ENCODE measurements around the gene FGFR3. TPM values are rescaled to one million over a fixed set of nuclear protein-coding genes. Genes with fewer than 3 reads are reported as not detected.

The FGFR3 gene
- total and polyA plus RNA-seq, 2 of the 4 experiments (the other 2 are of a cell fraction): 0.18 to 0.67 TPM

DNA sequence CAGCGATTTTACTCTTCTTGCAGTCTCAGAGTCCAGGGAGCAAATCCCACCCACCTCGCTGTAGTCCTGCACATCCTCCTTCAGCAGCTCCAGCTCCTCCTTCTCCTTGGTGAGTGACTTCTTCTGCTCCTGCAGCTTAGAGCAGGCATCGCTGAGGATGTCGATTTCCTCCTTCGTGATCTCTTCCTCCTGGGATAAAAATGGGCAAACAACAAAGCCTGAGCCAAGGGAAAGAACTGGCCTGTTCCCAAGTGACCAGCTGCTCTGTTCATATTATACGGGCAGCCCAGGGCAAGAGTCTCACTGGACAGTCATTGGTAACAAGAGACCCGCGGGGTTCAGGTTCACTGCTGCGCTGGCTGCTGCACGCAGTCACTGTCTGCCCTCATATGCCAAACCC lies 26.2 kb downstream of the FGFR3 start:
- no TSS peak for BruUV-seq (replicated peaks)

More for the DNA sequence above, 26.2 kb downstream of the FGFR3 start:
- Histone ChIP-seq H3K27ac (ENCODE audit: insufficient read depth, low read length) (no peak overlapping the region), H3K9ac (ENCODE audit: low read depth, low read length) (no peak overlapping the region), H2BK15ac (ENCODE audit: low read depth, low read length) (no peak overlapping the region), H3K23ac (ENCODE audit: low read depth, low read length) (no peak overlapping the region), H3K14ac (replicated peaks; ENCODE audit: low read depth, low read length) (no peak overlapping the region), H3K9me1 (ENCODE audit: insufficient read depth, low read length) (no peaks in the 10 kb centered on the region), H2BK120ac (ENCODE audit: low read depth, low read length) (no peak overlapping the region), H4K8ac (ENCODE audit: low read depth in 2 of 2, low read length in 2 of 2) (no peak overlapping the region), H3K18ac (ENCODE audit: low read depth, low read length) (no peak overlapping the region), H4K5ac (ENCODE audit: low read depth, low read length) (no peak overlapping the region), H2BK20ac (ENCODE audit: low read depth, low read length) (no peak overlapping the region), H3K4me2 (ENCODE audit: low read depth, low read length) (no peak overlapping the region), H4K20me1 (ENCODE audit: insufficient read depth, low read length) (no peaks in the 10 kb centered on the region; the same call in 1 of the 2 replicates), H2AK5ac (ENCODE audit: low read depth, low read length) (no peak overlapping the region), H3K9me3 (ENCODE audit: control insufficient read depth, insufficient read depth, low read length) (no peaks in the 10 kb centered on the region), H2BK5ac (ENCODE audit: low read depth, low read length, poor library complexity, severe bottlenecking) (no peak overlapping the region), H3K56ac (ENCODE audit: extremely low read depth, insufficient read depth, low read length) (no peak overlapping the region), H3K4ac (ENCODE audit: low read depth, low read length) (no peak overlapping the region), H3K79me1 (ENCODE audit: low read depth in 1 of 2, low read length in 2 of 2) (0 out of 4 replicates have a peak, but pooled peaks cover 0 to 3% of the 10 kb centered on the region in 2 experiments), H3K4me3 (ENCODE audit: insufficient read depth, low read depth, low read length) (no peak overlapping the region), H4K91ac (ENCODE audit: insufficient read depth, low read depth, low read length) (no peak overlapping the region), H3K27me3 (ENCODE audit: control insufficient read depth, insufficient read depth, low read length) (no peaks in the 10 kb centered on the region), H2AK9ac (replicated peaks; ENCODE audit: low read depth, low read length, poor library complexity) (no peak overlapping the region), H3K36me3 (ENCODE audit: control insufficient read depth, insufficient read depth, low read length) (peaks cover 57% of the 10 kb centered on the region), H3K4me1 (ENCODE audit: control insufficient read depth, insufficient read depth, low read length) (no peaks in the 10 kb centered on the region; the same call in 1 of the 2 replicates), H2AFZ (replicated peaks; ENCODE audit: low read length, poor library complexity) (no peak overlapping the region)
- DNase-seq (peak; percentile 8), ATAC-seq (ENCODE audit: low read depth) (peak; percentile 51)
- ChIA-PET CTCF (no interaction called here), POLR2A (ENCODE audit: unreplicated experiment) (no interaction called here)
- intact Hi-C loops (cut with micrococcal nuclease): no loop called here
- dilution Hi-C loops (cut with HindIII; ENCODE audit: low sequenced_read_pairs, unreplicated experiment): no loop called here
- in situ Hi-C loops (cut with MboI; ENCODE audit: low sequenced_read_pairs): no loop called here
- 61% methylated on average over 10 of the region's 10 CpGs; no CpG with 5 or more reads in 1 of the 2 experiments for WGBS, 2 experiments (ENCODE audit: extremely low coverage in 2 of 2, insufficient read length in 1 of 2)
- no peak for TF ChIP-seq POLR2A (IDR thresholded peaks at IDR 0.05; ENCODE audit: low read depth, low read length)
- no peak for TF ChIP-seq MAZ (IDR thresholded peaks at IDR 0.05; ENCODE audit: borderline replicate concordance, low read depth, low read length)
- no peak for TF ChIP-seq CHD1 (IDR thresholded peaks at IDR 0.05; ENCODE audit: low read depth, low read length)
- TF ChIP-seq SMC3 (IDR thresholded peaks at IDR 0.05; ENCODE audit: low read depth, low read length): no peak
- TF ChIP-seq BHLHE40 (IDR thresholded peaks at IDR 0.05; ENCODE audit: low read depth, low read length): no peak
- TF ChIP-seq USF2 (IDR thresholded peaks at IDR 0.05; ENCODE audit: low read depth, low read length): no peak
- no peak for TF ChIP-seq NFE2L2 (IDR thresholded peaks at IDR 0.05; ENCODE audit: low read depth, low read length)
- TF ChIP-seq CTCF (conservative IDR thresholded peaks at IDR 0.05; ENCODE audit: low read depth, low read length): no peak
- TF ChIP-seq CEBPB (IDR thresholded peaks at IDR 0.05; ENCODE audit: low read depth, low read length): no peak
- no peak for TF ChIP-seq RFX5 (IDR thresholded peaks at IDR 0.05; ENCODE audit: low read depth, low read length)
- no peak for TF ChIP-seq RAD21 (IDR thresholded peaks at IDR 0.05; ENCODE audit: low read length)
- TF ChIP-seq RCOR1 (IDR thresholded peaks at IDR 0.05; ENCODE audit: insufficient replicate concordance, low read length): no peak
- no peak for TF ChIP-seq FOS (IDR thresholded peaks at IDR 0.05; ENCODE audit: low read depth, low read length)
- TF ChIP-seq MXI1 (IDR thresholded peaks at IDR 0.05; ENCODE audit: borderline replicate concordance, low read depth, low read length): no peak
- TF ChIP-seq MAFK (IDR thresholded peaks at IDR 0.05; ENCODE audit: low read depth, low read length): no peak
- no peak for TF ChIP-seq ELK1 (IDR thresholded peaks at IDR 0.05; ENCODE audit: borderline replicate concordance, low read depth, low read length)
